IPS-18c (cell line): ENCODE results near the gene PFKFB3.
"Not testable (repeated sequence)": the region's sequence is repeated elsewhere in the genome, so short reads cannot be mapped to it uniquely, and the experiment has no call there.

Experiments used
- H3K4me3 ChIP-seq: 2 replicates; pipeline ENCODE4 v1.7.0; 2013; ENCODE audit warnings: low read depth, mild to moderate bottlenecking, low read length, moderate library complexity; ENCODE audit not compliant: insufficient read depth
- H3K9me3 ChIP-seq: one replicate; pipeline ENCODE4 v1.6.1; 2013; ENCODE audit warnings: mild to moderate bottlenecking, low read length, moderate library complexity; ENCODE audit not compliant: control insufficient read depth, insufficient read depth

Gene PFKFB3

DNA sequence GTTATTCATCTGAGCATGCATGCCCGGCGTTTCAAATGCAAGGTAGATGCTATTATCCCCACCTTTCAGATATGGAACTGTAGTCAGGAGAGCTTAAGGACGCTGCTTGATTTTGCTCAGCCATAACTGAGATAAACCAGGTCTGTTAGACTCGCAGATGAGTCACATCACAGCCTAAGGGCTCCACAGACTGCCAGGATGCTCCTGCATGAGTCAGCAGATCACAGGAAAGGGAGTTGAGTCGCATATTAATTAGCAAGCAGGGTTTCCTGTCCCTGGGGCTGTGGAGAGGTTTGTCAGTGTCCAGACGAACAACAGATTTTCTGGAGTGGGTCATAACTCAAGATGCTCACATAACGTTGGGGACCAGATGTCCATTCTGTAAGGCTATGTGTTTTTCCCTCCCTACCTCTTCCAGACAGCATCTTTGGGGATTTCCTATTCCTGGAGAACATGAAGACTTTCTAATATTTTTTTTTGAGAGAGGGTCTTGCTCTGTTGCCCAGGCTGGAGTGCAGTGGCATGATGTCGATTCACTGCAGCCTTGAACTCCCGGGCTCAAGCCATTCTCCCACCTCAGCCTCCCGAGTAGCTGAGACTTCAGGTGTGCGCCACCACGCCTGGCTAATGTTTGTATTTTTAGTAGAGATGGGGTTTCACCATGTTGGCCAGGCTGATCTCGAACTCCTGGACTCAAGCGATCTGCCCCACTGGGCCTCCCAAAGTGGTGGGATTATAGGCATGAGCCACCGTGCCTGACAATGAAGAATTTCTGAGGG, 36.7 kb downstream of the PFKFB3 start:
- Histone ChIP-seq H3K4me3 (no peak overlapping the region), H3K9me3 (no peaks in the 10 kb centered on the region)

DNA sequence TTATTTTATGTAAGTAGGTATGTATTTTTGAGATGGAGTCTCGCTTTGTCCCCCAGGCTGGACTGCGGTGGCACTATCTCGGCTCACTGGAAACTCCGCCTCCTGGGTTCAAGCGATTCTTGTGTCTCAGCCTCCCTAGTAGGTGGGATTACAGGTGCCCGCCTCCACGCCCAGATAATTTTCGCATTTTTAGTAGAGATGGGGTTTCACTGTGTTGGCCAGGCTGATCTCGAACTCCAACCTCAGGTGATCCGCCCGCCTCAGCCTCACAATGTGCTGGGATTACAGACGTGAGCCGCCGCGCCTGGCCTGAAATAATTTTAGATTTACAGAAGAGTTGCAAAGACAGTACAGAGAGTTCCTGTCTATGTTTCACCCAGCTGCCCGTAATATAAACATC, 37.5 kb downstream of the PFKFB3 start:
- H3K9me3 ChIP-seq: no peaks in the 10 kb centered on the region

DNA sequence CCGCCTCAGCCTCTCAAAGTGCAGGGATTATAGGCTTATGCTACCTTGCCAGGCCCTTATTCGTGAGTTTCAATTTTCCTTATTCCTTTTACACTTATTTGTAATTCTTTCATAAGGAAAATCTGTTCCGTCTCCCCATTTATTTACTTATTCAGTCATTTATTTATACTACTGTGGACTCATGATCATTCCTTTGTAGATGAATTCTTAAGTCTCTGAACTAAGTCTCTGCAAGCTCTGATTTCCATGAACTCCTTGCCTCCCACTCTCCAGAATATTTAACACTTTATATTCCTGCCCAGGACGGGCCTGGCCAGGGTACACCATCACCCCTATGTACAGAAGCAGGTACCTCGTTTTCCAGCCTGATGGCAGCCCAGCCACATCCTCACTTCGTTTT, 39.4 kb downstream of the PFKFB3 start:
- Histone ChIP-seq H3K9me3 (no peaks in the 10 kb centered on the region), H3K4me3 (no peak overlapping the region)

More for the DNA sequence above, 37.5 kb downstream of the PFKFB3 start:
- H3K4me3 ChIP-seq: no peak overlapping the region

DNA sequence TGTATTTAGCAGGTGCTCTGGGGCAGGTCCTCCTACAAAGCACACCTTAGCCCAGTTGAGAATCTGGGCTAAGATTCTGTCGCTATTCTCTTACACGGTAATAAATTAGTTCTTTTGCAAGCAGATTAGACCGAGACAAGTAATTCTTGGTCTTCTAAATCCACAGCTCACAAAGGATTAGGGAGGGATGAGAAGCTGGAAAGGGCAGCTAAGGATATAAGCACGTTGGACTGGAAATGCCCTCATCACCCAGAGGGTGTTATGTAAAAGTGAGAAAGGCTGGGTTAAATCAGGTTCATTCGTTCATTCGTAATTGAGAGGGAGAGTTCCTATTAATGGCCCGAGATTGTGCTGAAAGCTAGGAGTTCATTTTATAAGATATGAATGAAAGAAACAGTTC, 41.8 kb downstream of the PFKFB3 start:
- H3K9me3 ChIP-seq: no peaks in the 10 kb centered on the region
- H3K4me3 ChIP-seq: no peak overlapping the region

DNA sequence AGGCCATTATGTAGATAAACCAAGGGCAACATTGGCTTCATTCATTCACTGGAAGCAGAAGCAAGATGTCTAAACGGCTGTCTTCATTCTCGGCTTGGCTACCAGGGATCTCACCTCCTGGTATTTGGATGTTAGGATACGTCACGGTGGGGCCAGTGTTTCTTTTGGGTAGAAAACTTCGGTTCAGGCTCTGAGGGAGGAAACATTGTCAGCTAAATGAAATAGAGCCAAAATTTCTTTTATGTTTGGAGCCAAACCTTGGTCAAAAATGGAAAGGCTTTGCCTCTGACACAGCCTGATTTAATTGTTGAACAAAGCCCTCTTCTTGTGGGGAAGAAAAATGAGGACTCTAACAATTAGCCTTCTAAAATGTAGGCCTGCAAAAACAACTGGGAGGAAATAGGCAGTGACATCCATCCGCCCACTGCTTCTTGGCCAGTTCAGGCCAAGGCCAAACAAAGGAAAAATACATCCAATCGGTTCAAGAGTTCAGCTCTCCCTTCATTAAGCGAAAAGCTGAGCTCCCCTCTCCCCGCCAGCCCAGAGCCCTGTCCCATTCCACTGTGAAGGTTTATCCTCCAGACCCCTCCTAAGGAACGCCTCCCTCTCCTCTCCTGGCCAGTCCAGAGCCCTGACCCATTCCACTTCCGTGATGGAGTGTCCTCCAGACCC, 44.4 kb downstream of the PFKFB3 start:
- H3K9me3 ChIP-seq: no peaks in the 10 kb centered on the region

DNA sequence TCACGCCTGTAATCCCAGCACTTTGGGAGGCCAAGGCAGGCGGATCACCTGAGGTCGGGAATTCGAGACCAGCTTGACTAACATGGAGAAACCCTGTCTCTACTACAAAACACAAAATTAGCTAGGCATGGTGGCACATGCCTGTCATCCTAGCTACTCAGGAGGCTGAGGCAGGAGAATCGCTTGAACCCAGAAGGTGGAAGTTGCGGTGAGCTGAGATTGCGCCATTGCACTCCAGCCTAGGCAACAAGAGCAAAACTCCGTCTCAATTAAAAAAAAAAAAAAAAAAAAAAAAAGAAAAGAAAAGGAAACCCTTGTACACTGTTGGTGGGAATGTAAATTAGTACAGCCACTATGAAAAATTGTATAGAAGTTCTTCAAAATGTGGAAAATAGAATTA, 46.2 kb downstream of the PFKFB3 start:
- H3K9me3 ChIP-seq, H3K4me3 ChIP-seq: not testable (repeated sequence)

More for the DNA sequence above, 44.4 kb downstream of the PFKFB3 start:
- no peak overlapping the region for H3K4me3 ChIP-seq

DNA sequence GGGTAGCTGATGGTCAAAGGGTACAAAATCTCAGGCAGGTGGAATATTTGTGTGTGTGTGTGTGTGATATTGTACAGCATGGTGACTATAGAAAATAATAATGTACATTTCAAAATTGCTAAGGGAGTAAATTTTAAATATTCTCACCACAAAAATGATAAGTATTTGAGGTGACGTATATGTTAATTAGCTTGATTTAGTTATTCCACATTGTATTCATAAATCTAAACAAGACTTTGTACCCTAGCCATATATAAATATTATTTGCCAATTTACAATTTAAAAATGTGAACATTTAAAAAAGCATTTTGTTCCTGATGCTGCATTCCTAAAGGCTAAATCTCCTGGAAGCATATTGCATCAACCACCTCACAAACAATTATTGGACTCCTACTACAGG, 47.0 kb downstream of the PFKFB3 start:
- Histone ChIP-seq H3K4me3 (no peak overlapping the region), H3K9me3 (no peaks in the 10 kb centered on the region)

DNA sequence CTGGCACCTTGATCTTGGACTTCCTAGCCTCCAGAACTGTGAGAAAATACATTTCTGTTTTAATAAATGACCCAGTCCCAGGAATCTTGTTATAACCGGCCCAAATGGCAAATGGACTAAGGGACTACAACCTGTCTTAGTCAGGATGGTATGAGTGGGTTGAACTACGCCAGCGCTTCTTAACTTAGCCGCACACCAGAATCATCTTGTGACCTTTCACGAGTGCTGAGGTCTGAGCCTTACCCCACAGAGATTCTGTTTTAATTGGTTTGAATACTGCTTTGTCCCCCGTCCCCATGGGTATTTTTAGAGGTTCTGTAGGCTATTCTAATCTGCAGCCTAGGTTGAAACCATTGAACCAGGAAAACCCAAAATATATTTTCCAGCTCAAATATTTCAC, 48.0 kb downstream of the PFKFB3 start:
- H3K4me3 ChIP-seq: no peak overlapping the region
- H3K9me3 ChIP-seq: no peaks in the 10 kb centered on the region

DNA sequence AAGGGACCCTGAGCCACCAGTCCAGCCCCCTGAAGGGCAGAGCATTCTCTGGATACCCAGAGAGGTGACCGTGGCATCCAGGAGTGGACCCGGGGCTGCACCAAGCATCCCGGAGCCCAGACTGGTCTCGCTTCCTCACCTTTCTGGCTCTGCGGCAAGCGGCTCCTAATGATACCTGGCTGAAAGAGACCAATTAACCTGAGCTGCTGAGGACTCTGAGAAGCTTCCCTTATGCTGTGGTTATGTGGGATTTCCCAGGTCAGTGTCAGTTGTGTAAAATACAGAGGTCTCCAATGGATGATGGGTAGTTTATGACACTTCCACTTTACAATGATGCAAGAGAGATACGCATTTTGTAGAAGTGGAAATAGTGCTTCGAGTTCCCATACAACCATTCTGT, 51.5 kb downstream of the PFKFB3 start:
- H3K4me3 ChIP-seq: no peak overlapping the region
- H3K9me3 ChIP-seq: peaks cover 2% of the 10 kb centered on the region

DNA sequence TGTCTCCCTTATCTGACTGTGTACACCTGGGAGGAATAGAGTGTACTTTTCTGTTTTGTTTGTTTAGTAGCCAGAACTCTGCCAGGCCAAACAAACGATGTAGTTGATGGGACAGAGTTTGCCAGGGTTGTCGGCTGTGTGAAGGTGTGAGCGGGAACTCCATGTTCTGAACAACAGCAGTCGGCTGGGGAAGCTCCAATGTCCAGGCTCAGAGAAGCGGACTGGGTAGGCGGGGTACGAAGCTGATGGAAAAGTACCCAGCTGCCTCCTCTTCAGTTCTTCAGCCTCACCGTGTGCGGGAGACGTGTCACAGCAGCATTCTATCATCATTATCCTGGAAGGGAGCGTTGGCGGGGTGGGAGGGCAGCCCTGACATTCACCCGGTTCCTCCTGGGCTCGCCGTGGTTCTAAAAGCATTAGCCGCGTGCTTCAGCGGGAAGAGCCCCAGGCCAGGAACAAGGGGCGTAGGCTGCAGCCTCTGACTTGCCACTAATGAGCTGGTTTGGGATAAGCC, 52.9 kb downstream of the PFKFB3 start:
- no peak overlapping the region for H3K4me3 ChIP-seq
- H3K9me3 ChIP-seq: peaks cover 2% of the 10 kb centered on the region

DNA sequence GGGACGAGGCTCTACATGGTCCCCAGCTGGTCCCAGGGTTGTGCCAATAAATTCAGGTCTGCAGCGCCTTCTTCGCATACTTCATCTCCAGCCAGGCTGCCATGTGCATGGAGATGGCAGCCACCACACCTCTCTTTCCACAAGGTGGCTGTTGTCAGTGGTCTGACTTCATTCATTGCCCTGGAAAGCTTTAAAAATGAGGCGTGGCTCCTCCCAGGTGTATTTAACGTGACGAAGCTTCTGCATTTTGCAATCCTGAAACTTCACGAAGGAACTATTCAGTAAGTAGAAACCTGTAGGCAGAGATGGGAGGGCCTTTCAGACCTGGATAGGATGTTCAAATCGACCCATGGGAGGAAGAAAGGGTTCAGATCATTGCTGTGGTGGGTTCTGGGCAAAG, 53.7 kb downstream of the PFKFB3 start:
- H3K9me3 ChIP-seq: peaks cover 2% of the 10 kb centered on the region
- H3K4me3 ChIP-seq: no peak overlapping the region

DNA sequence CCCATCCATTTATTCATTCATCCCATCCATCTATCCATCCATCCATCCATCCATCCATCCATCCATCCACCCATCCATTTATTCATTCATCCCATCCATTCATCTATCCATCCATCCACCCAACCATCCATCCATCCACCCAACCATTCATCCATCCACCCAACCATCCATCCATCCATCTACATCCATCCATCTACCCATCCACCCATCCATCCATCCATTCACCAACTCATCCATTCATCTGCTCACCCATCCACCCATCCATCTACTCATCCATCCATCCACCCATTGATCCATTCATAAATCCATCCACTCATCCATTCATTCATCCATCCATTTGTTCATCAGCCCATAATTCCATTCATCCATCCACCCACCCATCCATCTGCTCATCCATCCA, 56.4 kb downstream of the PFKFB3 start:
- peaks cover 4% of the 10 kb centered on the region for H3K9me3 ChIP-seq
- no peak overlapping the region for H3K4me3 ChIP-seq

DNA sequence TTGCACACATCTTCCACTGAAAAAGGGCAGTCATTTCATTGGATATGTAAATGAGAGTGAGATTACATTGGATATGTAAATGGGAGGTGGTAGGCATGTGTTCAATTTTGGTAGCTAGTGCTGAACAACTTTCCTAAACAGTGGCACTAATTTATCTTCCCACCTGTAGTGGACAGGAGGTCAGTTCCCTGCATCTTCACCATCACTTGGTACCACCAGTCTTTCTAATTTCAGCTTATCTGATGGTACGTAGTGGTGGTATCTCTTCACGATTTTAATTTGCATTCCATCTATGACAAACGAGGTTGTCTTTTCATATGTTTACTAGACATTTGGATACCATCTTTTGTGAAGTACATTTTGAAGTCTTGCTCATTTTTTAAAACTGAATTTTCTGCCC, 58.1 kb downstream of the PFKFB3 start:
- peaks cover 4% of the 10 kb centered on the region for H3K9me3 ChIP-seq
- H3K4me3 ChIP-seq: no peak overlapping the region

DNA sequence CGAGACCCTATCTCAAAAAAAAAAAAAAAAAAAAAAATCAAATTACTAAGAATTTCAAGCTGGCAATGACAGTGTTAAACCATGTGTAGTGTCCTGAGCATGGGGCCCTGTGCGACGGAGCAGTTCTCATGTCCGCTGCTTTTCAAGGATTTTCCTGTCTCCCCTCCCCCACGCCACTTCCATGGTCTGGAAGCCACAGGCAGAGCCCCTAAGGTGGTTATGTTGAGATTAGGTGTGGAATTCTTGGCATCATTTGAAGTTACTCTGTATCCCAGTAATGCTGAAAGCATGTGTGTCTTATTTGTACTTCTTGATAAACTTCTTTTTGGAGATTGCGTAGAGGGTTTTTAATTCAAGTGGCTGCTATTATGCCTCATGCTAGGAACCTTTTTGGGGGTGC, 65.2 kb downstream of the PFKFB3 start:
- no peak overlapping the region for H3K4me3 ChIP-seq
- H3K9me3 ChIP-seq: peaks cover 2% of the 10 kb centered on the region

DNA sequence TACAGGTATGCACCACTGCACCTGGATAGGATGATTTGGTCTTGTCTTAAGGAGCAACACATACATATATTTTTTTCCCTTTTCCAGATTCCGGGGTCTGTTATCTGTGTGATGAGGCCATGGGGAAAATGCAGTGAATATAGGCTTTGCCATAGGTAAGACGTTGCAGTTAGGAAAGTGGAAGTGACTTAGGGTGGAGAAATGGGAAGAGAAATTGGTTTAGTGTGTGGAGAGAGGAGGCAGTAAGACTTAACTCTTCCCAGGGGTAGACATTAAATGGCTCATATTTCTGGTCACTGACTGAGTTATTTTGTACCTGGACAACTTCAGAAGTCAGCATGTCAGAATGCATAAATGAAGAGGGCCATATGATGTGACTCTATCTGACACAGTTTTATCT, 66.7 kb downstream of the PFKFB3 start:
- no peaks in the 10 kb centered on the region for H3K9me3 ChIP-seq
- H3K4me3 ChIP-seq: no peak overlapping the region

DNA sequence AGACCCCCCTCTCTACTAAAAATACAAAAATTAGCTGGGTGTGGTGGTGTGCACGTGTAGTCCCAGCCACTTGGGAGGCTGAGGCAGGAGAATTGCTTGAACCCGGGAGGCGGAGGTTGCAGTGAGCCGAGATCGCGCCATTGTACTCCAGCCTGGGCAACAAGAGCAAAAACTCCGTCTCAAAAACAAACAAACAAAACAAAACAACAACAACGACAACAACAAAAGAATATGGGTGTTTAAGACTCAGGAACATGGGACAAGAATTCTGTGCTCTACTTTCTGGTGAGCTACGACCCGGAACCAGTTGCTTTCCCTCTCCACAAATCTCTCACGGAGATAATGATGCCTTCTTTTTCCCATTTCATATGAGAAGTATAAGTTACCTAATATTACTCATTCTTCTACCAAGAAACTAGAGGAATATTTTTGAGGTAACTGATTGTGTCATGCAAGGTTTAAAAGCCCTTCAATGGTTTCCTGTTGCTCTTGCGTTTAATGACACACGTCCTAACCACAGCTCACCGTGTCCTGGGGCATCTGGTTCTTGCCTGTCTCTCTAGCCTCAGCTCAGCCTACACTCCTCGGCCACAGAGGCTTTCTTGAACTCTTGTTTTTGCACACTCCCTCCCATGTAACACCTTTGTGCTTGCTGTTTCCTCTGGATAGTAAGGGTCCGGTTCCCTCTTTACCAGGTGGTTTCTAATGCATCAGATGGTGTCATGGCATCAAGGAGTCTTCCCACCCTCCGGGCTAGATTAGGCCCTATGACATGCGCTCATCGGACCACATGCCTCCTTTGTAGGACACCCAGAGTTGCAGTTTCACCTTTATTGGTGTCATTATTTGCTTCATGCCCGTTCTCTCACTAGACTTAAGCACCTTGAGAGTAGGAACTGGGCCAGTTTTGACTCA, 67.5 kb downstream of the PFKFB3 start:
- Histone ChIP-seq H3K4me3 (no peak overlapping the region), H3K9me3 (peaks cover 2% of the 10 kb centered on the region)

DNA sequence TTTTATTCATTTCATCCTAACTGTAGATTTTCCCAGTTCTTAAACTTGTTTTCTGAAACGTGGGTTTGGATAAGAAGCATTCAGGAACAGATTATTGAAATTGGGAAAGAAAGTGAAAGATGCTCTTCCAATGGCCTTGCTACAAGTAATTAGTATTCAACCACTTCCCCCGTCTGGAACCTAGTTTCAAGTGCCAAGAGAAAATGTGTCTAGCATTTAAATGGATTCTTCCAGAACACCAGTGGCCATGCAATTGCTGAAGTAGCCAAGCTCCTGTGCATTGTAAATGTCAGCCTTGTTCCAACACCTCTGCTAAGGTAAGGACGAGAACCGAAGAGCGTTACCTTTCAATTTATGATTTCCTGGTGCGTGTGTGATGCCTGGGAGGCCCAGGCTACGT, 68.2 kb downstream of the PFKFB3 start:
- peaks cover 2% of the 10 kb centered on the region for H3K9me3 ChIP-seq
- no peak overlapping the region for H3K4me3 ChIP-seq
